HG03432 (cell line): ENCODE results near the gene ABCB6.
"Not testable (repeated sequence)": the region's sequence is repeated elsewhere in the genome, so short reads cannot be mapped to it uniquely, and the experiment has no call there.

ENCODE experiments used
- ATAC-seq: cut with Tn5 transposase; IDR thresholded peaks from one replicate; pipeline ENCODE4 v1.9.1; 2021; ENCODE audit warnings: mild to moderate bottlenecking, moderate library complexity; ENCODE audit not compliant: unreplicated experiment

ABCB6 gene

DNA sequence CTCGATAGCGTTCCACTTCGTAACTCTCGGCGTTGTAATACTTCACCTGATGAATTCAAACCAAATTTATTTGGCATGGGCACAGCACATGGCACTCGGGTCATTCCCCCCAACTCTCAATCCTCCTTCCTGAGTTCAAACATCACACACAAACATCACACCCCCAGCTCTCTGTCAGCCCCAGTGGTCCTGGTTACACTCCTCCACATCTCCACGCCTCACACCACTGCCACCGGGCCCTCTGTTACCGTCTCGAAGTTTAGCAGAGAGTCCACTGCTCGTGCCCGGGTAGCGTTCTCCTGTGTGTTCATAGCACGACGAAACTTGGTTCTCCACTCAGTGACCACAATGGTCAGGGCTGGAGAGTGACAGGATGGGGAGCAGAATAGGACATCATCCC lies 4.6 kb downstream of the ABCB6 start:
- ATAC-seq, result no peak

DNA sequence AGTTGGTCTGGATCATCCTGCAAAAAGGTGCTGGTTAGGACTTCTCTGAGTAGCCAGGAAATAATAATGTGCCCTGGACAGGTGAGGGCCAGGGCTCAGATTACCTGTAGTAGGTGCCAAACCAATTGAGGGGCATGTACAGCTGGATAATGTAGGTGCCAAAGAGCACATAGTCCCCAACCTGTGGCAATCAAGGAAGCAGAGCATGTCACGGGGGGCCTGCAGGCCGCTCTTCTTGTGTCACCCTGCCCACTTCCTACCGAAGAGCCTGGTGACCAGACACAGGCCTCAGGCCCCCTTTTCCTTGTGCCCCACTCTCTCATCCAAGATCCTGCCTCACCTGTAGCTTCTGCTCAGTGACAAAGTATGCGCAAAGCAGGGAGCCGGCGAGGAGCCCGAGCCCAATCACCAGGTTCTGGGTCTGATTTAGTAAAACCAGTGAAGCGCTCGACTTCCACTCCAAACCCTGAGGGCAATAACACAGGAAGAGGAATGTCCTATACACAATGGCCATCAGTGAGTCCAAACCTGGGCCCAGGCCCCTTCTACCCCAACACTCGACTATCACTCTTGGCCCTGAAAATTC lies 5.2 kb downstream of the ABCB6 start:
- ATAC-seq, result no peak

DNA sequence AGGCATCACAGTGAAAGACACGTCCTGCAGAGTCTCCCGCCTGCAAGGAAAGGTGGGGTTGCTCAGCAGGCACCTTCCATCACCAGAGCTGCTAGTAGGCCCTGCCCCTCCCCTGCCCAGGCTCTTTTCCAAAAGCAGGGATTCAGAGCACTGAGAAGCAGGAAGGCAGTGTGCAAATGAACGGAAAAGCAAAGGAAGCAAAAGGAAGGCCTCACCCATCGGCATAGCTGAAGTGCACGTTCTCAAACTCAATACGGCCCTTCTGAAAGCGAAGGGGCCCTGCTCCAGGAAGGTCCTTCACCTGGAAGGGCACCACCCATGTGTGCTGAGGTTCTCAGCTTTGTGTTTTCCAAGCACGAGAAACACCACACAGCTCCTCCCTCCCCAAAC lies 5.7 kb downstream of the ABCB6 start:
- no peak for ATAC-seq

DNA sequence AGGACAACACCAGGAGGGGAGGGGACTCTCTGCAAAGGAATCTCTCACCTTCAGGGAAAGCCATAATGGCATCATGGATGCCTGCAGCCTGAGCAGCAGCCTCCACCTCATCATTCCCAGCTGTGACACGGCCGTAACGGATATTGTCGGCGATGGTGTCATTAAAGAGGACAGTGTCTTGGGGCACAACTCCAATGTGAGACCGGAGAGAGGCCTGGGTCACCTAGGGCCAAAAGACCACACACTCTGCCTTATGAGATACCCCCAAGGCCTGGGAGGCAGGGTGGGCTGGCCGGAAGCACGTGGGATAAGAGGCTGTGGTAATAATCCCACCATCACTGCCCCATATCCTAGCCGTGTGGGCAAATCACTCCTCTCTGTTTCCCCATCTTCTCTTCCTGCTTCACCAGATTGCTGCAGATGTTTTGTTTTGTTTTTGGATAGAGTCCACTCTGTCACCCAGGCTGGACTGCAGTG lies 7.8 kb downstream of the ABCB6 start:
- no peak for ATAC-seq

DNA sequence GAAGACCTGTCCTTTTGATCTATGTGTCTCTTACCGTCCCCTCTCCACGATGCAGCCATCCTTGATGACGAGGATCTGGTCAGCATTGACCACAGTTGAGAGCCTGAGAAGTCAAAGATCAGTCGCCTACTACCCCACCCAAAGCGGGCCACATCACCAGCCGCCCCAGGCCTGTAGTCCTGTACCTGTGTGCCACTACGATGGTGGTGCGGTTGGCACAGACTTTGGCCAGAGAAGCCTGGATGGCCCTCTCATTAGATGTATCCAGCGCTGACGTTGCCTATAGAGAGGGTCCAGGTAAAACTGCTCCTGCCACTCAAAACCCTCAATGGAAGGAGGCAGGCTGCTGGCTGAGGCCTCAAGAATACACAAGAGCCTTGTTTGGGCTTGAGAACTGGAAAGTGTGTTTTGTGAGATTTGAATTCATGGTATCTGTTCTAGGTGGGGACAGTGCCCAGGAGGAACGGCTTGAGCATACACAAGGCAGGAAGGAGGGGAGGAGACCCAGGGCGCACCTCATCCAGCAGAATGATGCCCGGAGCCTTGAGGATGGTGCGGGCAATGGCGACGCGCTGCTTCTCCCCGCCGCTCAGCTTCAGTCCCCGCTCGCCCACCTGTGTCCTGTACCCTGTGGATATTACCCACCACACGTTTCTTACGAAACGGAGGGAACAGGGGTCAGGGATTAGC lies 8.4 kb downstream of the ABCB6 start:
- no peak for ATAC-seq

DNA sequence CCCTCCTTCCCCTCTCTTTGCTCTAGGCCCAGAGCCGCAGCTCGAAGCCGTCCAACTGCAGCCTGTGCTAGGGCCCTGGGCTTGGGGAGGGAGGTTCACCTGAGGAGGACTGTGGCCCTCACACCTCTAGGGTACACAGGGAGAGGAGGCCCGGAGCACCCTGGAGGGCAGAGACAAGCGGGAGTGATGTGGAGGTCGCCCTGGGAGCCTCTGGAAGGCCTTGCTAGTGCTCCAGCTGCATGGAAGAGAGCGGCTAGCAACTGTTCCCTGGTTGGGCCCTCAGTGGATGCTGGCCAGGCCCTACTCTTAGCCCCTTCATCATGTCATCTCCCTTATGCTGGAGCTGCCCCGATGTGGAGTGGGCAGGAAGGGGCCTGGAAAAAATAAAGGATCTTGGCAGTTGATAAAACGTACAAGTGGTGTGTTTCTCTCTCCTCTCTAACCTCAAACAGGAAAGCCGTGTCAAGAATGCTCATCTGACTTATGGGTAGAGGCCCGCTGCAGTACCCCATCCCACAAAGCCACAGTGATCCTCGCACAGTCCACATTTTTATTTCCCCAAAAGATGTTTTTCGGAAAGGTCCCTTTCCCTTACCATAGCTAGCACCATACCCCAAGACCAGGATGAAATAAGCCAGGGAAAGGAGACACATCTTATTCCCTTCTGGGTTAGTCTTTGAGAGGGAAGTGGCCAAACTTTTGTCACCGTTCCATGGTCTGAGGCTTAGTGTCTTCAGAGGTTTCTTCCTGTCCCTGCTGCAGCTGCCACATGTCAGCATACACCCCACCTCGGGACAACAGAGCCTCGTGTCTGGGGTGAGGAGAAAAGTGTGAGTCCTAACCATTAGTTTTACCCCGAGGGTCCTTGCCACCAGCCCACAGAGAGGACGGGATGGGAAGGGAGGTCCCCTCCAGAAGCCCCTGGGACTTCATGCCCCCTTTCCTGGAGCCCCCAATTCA lies 9.2 kb downstream of the ABCB6 start:
- no peak for ATAC-seq

DNA sequence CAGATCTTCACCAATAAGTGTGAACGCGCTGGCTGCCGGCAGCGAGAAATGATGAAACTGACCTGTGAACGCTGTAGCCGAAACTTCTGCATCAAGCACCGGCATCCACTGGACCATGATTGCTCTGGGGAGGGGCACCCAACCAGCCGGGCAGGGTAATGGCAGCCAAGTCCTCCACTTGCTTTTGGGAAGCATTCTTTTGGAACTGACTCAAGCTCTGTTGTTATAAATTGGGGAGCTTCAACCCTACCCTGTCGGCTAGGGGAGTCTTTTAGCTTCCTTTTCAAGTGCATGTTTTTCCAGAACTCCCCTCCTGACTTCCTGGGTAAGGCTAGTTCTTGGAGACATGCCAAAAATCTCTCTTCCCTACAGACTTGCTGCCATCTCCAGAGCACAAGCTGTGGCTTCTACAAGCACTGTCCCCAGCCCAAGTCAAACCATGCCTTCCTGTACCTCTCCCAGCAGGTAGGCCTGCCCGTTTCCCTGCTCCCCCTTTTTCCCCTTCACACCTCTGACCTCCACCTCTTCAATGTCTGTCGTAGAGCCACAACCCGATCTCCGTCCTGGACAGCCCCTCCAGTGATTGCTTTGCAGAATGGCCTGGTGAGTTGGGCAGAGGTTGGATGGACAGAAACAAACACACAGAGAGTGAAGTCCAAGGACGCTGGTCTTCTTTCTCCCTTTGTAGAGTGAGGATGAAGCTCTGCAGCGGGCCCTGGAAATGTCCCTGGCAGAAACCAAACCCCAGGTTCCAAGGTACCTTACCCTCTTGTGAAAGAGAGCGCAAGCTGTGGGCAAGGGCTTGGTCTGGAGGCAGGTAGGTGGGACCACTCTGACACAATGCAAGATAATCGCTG lies 10.6 kb downstream of the ABCB6 start:
- no peak for ATAC-seq

DNA sequence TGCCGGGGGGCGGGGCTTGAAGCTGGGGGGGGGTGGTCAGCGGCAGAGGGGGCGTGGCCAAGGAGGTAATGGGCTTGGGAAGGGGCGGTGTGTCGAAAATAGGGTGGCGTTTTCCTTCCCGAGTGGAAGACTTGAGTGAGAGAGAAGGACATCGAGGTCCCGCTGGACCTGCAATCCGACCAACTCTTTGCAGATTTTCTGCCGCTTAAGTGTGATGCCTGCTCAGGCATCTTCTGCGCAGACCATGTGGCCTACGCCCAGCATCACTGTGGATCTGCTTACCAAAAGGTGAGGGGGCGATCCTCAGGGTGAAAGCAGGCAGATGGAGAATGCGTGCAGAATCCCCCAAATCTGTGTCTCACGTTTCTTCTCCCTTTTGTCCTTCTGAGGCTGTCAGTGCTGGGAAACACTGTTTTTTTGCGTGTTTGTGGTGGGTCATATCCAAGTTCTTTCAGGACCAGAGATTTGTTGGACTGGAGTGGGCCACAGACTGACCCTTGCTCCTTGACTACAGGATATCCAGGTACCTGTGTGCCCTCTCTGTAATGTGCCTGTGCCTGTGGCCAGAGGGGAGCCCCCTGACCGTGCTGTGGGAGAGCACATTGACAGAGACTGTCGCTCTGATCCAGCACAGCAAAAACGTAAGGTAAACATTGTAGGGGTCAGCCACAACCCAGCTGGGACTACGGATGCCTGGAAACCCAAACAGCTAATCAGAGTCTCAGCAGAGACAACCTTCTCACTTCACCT lies 11.4 kb downstream of the ABCB6 start:
- ATAC-seq, result no peak

DNA sequence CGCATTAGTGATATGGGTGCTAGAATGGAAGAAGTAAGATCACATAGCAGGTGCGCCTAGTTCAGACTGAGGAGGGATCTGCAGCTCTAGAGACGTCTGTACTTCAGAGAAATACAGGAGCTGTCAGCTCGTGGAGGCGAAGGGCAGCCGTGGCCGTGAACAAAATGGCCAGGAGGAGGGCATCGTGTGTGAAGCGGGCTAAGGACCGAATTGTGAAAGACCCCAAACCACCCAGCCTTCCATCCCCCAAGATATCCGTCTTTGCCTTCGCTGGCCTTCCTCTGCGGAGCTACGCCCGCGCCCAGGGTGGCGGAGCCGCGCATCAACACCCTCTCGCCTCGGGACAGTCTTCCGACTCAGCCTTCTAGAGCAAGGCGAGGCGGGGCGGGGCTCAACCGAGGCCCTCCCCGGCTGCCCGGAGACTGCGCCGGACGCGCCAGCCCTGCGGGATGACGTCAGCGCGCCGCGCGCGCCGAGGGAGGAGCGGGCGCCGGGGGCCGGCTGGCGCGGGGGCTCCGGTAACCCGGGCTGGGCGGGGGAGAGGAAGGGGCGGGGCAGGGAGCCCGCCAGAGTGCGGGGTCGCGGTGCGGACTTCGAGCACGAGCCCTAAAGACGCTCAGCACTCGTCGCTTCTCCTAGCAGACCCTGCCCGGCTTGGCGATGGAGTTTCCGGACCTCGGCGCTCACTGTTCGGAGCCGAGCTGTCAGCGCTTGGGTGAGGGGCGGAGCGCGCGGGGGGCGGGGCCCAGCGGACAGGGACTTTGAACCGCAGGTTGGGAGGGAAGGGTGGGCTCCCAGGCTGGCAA lies 12.2 kb downstream of the ABCB6 start, which contains the start of gene ZFAND2B:
Gene ZFAND2B, plus strand, starts transcription at position 455 of the 806 bp plus-strand sequence. Its CDS starts 206 bp downstream, at position 661.
- ATAC-seq, result peak; percentile 97

DNA sequence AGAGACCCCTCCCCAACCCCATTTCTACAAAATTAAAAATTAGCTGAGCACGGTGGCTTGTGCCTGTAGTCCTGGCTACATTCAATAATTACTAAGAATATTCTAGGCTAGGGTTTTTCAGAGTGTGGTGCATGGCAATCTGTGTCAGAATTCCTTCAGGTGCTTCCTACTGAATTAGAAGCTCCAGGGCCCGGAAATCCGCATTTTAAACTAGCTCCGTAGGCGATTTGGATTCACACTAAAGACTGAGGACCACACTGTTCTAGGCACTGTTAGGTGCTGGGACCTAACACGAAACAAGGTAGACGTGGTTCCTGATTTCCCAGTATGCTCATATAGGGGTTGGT lies 12.8 kb downstream of the ABCB6 start:
- no peak for ATAC-seq

DNA sequence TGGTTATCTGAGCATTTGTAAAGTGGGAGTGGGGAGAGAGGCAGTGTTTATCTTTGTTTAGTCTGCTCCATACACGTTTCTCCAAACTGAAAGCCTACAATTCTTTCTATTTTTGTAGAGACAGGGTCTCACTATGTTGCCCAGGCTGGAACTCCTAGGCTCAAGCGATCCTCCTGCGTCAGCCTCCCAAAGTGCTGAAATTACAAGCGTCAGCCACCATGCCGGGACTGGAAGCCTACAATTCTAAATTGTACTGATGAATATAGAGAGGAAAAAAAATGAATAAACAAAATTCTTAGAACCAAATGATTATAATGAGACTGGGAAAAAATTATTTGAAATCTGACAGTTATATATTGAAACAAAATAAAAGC lies 13.6 kb downstream of the ABCB6 start:
- ATAC-seq, result no peak

DNA sequence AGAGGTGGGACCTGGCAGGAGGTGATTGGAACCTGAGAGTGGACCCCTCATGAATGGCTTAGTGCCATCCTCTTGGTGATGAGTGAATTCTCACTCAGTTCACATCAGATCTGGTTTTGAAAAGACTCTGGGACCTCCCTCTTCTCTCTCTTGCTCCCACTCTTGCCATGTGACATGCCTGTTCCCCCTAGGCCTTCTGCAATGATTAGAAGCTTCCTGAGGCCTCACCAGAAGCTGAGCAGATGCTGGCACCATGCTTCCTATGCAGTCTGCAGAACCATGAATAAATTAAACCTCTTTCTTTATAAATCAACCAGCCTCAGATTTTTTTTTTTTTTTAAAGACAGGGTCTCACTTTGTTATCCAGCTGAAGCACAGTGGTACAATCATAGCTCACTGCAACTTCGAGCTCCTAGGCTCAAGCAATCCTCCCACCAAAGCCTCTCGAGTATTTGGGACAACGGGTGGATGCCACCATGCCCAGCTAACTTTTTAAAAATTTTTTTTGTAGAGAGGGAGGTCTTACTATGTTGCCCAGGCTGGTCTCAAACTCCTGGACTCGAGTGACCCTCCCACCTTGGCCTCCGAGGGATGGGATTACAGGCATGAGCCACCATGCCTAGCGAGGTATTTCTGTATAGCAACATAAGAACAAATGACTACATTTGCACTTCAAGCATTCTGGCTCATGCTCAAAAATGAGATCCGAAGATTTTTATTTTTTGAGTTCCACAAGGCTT lies 14.2 kb downstream of the ABCB6 start:
- no peak for ATAC-seq

DNA sequence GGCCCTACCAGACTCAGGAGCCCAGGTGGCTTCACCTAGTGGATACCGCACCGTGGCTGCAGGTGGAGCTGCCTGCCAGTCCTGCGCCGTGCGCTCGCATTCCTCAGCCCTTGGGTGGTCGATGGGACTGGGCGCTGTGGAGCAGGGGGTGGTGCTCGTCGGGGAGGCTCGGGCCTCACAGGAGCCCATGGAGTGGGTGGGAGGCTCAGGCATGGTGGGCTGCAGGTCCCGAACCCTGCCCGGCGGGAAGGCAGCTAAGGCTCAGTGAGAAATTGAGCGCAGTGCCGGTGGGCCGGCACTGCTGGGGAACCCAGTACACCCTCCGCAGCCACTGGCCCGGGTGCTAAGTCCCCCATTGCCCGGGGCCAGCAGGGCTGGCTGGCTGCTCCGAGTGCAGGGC lies 17.4 kb downstream of the ABCB6 start:
- not testable (repeated sequence) for ATAC-seq

DNA sequence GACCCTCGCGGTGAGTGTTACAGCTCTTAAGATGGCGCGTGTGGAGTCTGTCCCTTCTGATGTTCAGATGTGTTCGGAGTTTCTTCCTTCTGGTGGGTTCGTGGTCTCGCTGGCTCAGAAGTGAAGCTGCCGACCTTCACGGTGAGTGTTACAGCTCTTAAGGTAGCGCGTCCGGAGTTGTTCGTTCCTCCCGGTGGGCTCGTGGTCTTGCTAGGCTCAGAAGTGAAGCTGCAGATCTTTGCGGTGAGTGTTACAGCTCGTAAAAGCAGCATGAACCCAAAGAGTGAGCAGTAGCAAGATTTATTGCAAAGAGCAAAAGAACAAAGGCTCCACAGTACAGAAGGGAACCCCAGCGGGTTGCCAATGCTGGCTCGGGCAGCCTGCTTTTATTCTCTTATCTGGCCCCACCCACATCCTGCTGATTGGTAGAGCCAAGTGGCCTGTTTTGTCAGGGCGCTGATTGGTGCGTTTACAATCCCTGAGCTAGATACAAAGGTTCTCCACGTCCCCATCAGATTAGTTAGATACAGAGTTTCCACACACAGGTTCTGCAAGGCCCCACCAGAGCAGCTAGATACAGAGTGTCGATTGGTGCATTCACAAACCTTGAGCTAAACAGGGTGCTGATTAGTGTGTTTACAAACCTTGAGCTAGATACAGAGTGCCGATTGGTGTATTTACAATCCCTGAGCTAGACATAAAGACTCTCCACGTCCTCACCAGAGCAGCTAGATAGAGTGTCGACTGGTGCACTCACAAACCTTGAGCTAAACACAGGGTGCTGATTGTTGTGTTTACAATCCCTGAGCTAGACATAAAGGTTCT lies 18.0 kb downstream of the ABCB6 start:
- ATAC-seq, result not testable (repeated sequence)

DNA sequence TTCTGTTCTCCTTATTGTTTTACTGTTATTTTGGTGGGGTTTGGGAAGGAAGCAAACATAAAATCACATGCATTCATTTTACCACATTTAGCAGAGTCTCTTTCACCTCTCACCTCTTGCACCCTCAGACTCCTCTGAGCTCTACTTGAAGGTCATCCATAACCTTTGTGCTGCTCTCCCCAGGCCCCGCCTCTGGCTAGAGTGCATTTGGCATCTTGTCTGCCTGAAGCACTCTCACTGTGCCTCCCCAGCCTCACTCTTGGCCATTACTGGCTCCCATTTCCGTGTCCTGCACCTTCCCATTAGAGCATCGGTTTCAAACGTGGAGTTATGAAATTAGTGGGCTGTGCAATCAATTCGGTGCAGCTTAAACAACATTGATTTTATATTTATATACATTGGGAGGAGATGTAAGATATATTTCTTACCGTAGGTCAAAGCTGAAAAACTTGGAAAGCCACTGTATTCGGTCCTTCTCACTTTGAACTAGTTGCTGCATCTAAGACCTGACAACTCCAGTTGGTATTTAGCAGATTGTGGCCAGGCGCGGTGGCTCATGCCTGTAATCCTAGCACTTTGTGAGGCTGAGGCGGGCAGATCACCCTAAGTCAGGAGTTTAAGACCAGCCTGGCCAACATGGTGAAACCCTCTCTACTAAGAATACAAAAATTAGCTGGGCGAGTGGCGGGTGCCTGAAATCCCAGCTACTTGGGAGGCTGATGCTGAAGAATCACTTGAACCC lies 19.1 kb downstream of the ABCB6 start:
- ATAC-seq, result no peak

DNA sequence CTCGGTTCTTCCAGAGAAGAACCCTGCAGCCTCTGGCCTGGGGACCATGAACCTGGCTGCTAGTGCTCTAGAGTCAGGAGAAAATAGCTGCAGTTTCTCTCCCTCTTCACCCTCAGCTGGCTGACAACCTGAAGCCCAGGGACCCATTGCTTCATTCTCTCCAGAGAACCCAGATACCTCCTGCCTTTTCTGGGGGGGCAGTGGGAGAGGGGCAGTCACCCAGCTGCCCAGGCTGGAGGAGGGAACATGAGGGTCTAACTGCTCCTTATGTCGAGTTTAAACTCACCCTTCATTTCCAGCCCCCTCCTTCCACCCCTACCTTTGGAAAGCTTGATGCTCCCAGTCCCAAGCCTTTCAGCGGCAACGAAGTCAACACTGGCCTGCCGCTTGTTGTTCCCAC lies 19.8 kb downstream of the ABCB6 start:
- ATAC-seq, result no peak

DNA sequence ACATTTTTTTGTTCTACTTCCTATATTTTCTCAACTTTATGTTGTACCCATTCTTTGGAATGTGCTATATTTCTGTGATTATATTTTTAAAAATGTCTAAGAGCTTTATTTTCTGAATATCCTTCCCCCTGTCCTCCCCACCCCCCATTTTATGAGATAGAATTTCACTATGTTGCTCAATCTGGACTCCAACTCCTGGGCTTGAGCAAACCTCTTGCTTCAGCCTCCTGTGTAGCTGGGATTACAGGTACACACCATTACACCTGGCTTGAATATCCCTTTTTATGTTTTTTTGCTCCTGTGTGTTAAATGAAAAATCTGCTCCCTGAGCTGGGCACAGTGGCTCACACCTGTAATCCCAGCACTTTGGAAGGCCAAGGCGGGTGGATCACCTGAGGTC lies 21.4 kb downstream of the ABCB6 start:
- no peak for ATAC-seq
